PFSK-1 (cell line): ENCODE results near the gene SLC44A1.

ENCODE experiments used
- FOXP2 ChIP-seq: optimal IDR thresholded peaks from 2 replicates; pipeline ENCODE3; 2011; ENCODE audit warnings: borderline replicate concordance, control low read depth, inconsistent platforms; ENCODE audit not compliant: insufficient read depth; ENCODE audit errors: extremely low read length, extremely low read depth
- POLR2AphosphoS5 ChIP-seq: IDR thresholded peaks from 2 replicates; pipeline ENCODE4 v1.6.1; 2012; ENCODE audit warnings: low read depth, mild to moderate bottlenecking, control low read depth, low read length, moderate library complexity
- SIN3A ChIP-seq: IDR thresholded peaks from 2 replicates; pipeline ENCODE4 v1.6.1; 2012; ENCODE audit warnings: mild to moderate bottlenecking, low read length, moderate library complexity, borderline replicate concordance; ENCODE audit not compliant: insufficient read depth
- TAF1 ChIP-seq: IDR thresholded peaks from 2 replicates; pipeline ENCODE4 v1.6.1; 2012; ENCODE audit warnings: low read length, control low read depth, borderline replicate concordance; ENCODE audit not compliant: insufficient read depth
- TF ChIP-seq, protein P1 (sequence below), 2 experiments: IDR thresholded peaks; 2 replicates each; pipeline versions ENCODE4 v1.6.1 to v1.8.0; 2011 to 2012; ENCODE audit warnings: low read depth in 2 of 2, low read length in 2 of 2, control low read depth in 1 of 2, inconsistent platforms in 1 of 2, mild to moderate bottlenecking in 1 of 2, moderate library complexity in 1 of 2; ENCODE audit not compliant: insufficient read depth in 1 of 2

GRCh38 chr9:105468875-105469274 lies 224.4 kb downstream of the SLC44A1 start:
- TF ChIP-seq POLR2AphosphoS5 (no peak), SIN3A (no peak), TAF1 (no peak), FOXP2 (no peak)
- TF ChIP-seq, protein P1, sequence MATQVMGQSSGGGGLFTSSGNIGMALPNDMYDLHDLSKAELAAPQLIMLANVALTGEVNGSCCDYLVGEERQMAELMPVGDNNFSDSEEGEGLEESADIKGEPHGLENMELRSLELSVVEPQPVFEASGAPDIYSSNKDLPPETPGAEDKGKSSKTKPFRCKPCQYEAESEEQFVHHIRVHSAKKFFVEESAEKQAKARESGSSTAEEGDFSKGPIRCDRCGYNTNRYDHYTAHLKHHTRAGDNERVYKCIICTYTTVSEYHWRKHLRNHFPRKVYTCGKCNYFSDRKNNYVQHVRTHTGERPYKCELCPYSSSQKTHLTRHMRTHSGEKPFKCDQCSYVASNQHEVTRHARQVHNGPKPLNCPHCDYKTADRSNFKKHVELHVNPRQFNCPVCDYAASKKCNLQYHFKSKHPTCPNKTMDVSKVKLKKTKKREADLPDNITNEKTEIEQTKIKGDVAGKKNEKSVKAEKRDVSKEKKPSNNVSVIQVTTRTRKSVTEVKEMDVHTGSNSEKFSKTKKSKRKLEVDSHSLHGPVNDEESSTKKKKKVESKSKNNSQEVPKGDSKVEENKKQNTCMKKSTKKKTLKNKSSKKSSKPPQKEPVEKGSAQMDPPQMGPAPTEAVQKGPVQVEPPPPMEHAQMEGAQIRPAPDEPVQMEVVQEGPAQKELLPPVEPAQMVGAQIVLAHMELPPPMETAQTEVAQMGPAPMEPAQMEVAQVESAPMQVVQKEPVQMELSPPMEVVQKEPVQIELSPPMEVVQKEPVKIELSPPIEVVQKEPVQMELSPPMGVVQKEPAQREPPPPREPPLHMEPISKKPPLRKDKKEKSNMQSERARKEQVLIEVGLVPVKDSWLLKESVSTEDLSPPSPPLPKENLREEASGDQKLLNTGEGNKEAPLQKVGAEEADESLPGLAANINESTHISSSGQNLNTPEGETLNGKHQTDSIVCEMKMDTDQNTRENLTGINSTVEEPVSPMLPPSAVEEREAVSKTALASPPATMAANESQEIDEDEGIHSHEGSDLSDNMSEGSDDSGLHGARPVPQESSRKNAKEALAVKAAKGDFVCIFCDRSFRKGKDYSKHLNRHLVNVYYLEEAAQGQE (IDR thresholded peaks at IDR 0.05; ENCODE audit: insufficient read depth in 1 of 2, low read depth in 2 of 2, low read length in 2 of 2): no peak
